ENCODE data around the gene ZNF415.

GRCh38 chr19:53165691-53166091 is 33.0 kb upstream of the ZNF415 start:
- TF ChIP-seq, protein P1, sequence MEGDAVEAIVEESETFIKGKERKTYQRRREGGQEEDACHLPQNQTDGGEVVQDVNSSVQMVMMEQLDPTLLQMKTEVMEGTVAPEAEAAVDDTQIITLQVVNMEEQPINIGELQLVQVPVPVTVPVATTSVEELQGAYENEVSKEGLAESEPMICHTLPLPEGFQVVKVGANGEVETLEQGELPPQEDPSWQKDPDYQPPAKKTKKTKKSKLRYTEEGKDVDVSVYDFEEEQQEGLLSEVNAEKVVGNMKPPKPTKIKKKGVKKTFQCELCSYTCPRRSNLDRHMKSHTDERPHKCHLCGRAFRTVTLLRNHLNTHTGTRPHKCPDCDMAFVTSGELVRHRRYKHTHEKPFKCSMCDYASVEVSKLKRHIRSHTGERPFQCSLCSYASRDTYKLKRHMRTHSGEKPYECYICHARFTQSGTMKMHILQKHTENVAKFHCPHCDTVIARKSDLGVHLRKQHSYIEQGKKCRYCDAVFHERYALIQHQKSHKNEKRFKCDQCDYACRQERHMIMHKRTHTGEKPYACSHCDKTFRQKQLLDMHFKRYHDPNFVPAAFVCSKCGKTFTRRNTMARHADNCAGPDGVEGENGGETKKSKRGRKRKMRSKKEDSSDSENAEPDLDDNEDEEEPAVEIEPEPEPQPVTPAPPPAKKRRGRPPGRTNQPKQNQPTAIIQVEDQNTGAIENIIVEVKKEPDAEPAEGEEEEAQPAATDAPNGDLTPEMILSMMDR (IDR thresholded peaks at IDR 0.05; ENCODE audit: low read depth, low read length): no peak
- TF ChIP-seq POLR2A (IDR thresholded peaks at IDR 0.05; ENCODE audit: extremely low read depth, insufficient read length): no peak

Data from NB4 (cell line).